AG09319 (cell line): ENCODE measurements around the gene CYB5R4.

Experiments used
- DNase-seq: peaks from one replicate; pipeline ENCODE4 v3.0.0-alpha.2; 2010; ENCODE audit warnings: low read depth; ENCODE audit errors: extremely low read depth
- CTCF ChIP-seq: IDR thresholded peaks from 2 replicates; pipeline ENCODE4 v1.5.1; 2011; ENCODE audit warnings: low read depth, mild to moderate bottlenecking, inconsistent platforms, low read length, moderate library complexity

CYB5R4 gene

DNA sequence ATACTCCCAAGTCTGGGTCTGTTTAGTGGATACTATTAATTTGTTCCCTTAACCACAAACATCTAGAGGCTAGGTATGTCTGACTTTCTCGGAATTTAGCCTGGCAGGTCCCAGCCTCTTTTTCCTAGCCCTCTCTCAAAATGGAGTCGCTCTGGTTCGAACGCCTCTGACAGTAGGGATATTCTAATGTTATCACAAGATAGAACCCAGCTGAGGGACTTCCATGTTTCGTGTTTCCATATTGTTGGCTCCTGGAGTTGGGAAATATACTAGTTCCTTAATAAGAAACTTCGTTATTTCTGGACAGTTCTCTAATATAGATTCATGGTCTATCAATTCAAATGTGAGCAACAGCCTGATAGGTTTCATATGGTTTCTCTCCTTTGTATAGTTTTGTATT is 16.4 kb downstream of the CYB5R4 start:
- no peak for TF ChIP-seq CTCF

DNA sequence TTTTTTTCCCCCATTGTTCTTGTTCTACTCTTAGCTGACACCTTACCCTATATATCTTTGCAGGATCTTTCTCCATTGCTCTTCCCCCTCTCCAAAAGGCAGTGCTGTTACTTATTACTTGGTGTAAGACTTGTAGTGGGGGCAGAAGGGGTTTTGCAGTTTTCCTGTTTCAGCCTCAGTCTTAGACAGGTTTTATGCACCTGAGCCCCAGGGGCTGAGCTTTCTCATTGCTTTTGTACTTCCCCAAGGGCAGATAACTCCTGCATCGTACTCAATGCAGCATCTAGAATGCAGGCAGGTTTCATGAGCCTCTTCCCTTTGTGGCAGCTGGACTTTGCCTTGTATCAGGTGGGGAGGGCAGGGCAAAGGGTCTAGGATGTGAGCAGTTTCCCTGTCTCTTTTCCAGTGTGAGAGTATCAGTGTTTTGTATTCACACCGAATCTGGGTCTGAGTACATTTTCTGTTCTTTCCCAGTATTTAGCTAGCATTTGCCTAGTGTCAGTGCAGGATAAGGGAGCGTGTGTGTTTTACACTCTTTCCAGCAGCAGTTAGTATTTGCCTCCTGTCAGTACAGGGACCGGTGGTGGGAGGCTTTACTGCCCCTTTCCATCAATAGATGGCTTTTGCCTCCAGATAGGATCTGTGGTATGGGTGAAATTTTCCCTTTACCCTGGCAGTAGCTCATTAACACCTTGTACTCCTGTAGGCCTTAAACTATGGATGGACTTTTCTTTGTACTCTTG is 19.6 kb downstream of the CYB5R4 start:
- no peak for TF ChIP-seq CTCF
- no peak for DNase-seq

More for the DNA sequence above, 16.4 kb downstream of the CYB5R4 start:
- DNase-seq: no peak

- no peak for TF ChIP-seq CTCF
- no peak for DNase-seq
Observed at GRCh38 chr6:83879746-83880145, 20.3 kb downstream of the CYB5R4 start.

- no peak for TF ChIP-seq CTCF
- no peak for DNase-seq
Observed at GRCh38 chr6:83883240-83883639, 23.8 kb downstream of the CYB5R4 start.

DNA sequence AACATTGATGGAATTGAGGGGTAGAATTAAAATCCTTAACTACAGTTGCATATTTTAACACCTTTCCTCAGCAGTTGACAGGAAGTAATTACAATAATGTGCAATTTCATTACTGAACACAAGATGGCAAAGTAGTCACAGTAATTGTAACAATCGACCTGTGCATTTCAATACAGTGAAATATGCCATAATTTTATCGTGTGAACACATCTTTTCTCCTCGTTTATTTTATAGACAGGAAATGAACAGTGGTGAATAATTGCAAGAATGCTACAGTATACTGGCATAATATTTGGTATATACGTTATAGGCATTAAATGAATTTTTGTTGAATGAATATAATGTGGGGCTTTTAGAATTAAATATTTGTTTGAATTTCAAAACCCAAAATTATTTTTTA is 25.0 kb downstream of the CYB5R4 start:
- no peak for DNase-seq
- TF ChIP-seq CTCF: peak; percentile 51

- TF ChIP-seq CTCF: no peak
Observed at GRCh38 chr6:83885984-83886383, 26.5 kb downstream of the CYB5R4 start.

DNA sequence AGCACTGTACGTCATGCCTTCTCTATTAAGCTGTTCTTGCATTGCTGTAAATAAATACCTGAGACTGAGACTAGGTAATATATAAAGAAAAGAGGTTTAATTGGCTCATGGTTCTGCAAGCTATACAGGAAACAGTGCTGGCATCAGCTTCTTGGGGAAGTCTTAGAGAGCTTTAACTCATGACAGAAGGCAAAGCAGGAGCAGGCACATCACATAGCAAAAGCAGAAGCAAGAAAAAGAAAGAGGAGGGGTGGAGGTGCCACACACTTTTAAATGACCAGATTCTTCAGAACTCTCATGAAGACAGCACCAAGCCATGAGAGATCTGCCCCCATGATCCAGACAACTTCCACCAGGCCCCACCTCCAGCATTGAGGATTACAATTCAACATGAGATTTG is 30.1 kb downstream of the CYB5R4 start:
- TF ChIP-seq CTCF: no peak

More at GRCh38 chr6:83885984-83886383, 26.5 kb downstream of the CYB5R4 start:
- no peak for DNase-seq

More for the DNA sequence above, 30.1 kb downstream of the CYB5R4 start:
- DNase-seq: no peak
